ENCODE results near the gene MKNK2.

Gene MKNK2

GRCh38 chr19:2079865-2080301, 28.8 kb upstream of the MKNK2 start:
- Histone ChIP-seq H3K4me1 (ENCODE audit: control insufficient read depth in 2 of 2, insufficient read depth in 2 of 2, low read length in 2 of 2) (peaks cover 0 to 8% of the 10 kb centered on the region in 2 donors), H3K9me3 (ENCODE audit: control insufficient read depth in 2 of 2, low read length in 2 of 2) (no peaks in the 10 kb centered on the region), H3K36me3 (ENCODE audit: control insufficient read depth in 2 of 2, insufficient read depth in 2 of 2, low read length in 2 of 2) (peaks cover 36 to 59% of the 10 kb centered on the region in 2 donors), H3K27ac (ENCODE audit: low read depth in 2 of 2, low read length in 2 of 2) (no peak overlapping the region), H3K9ac (ENCODE audit: low read depth in 1 of 2, low read length in 2 of 2) (no peak overlapping the region), H3K4me3 (ENCODE audit: low read length in 2 of 2) (no peak overlapping the region), H3K27me3 (ENCODE audit: control insufficient read depth in 2 of 2, insufficient read depth in 2 of 2, low read length in 2 of 2) (no peaks in the 10 kb centered on the region)

- Histone ChIP-seq H3K36me3 (ENCODE audit: control insufficient read depth in 2 of 2, insufficient read depth in 2 of 2, low read length in 2 of 2) (peaks cover 36 to 59% of the 10 kb centered on the region in 2 donors), H3K4me1 (ENCODE audit: control insufficient read depth in 2 of 2, insufficient read depth in 2 of 2, low read length in 2 of 2) (peaks cover 0 to 8% of the 10 kb centered on the region in 2 donors)
Observed at GRCh38 chr19:2079076-2079864, 28.2 kb upstream of the MKNK2 start.

GRCh38 chr19:2077833-2078619, 27.0 kb upstream of the MKNK2 start:
- H3K9ac ChIP-seq (ENCODE audit: low read depth in 1 of 2, low read length in 2 of 2), result no peak overlapping the region
- peaks cover 0 to 8% of the 10 kb centered on the region in 2 donors for H3K4me1 ChIP-seq (ENCODE audit: control insufficient read depth in 2 of 2, insufficient read depth in 2 of 2, low read length in 2 of 2)
- H3K4me3 ChIP-seq (ENCODE audit: low read length in 2 of 2), result no peak overlapping the region
- H3K9me3 ChIP-seq (ENCODE audit: control insufficient read depth in 2 of 2, low read length in 2 of 2), result no peaks in the 10 kb centered on the region
- H3K27ac ChIP-seq (ENCODE audit: low read depth in 2 of 2, low read length in 2 of 2), result no peak overlapping the region
- H3K27me3 ChIP-seq (ENCODE audit: control insufficient read depth in 2 of 2, insufficient read depth in 2 of 2, low read length in 2 of 2), result no peaks in the 10 kb centered on the region
- H3K36me3 ChIP-seq (ENCODE audit: control insufficient read depth in 2 of 2, insufficient read depth in 2 of 2, low read length in 2 of 2), result peaks cover 40 to 56% of the 10 kb centered on the region in 2 donors

More at GRCh38 chr19:2079076-2079864, 28.2 kb upstream of the MKNK2 start:
- Histone ChIP-seq H3K9me3 (ENCODE audit: control insufficient read depth in 2 of 2, low read length in 2 of 2) (no peaks in the 10 kb centered on the region), H3K9ac (ENCODE audit: low read depth in 1 of 2, low read length in 2 of 2) (no peak overlapping the region), H3K4me3 (ENCODE audit: low read length in 2 of 2) (no peak overlapping the region), H3K27me3 (ENCODE audit: control insufficient read depth in 2 of 2, insufficient read depth in 2 of 2, low read length in 2 of 2) (no peaks in the 10 kb centered on the region), H3K27ac (ENCODE audit: low read depth in 2 of 2, low read length in 2 of 2) (no peak overlapping the region)

GRCh38 chr19:2077398-2077797, 26.4 kb upstream of the MKNK2 start:
- Histone ChIP-seq H3K36me3 (ENCODE audit: control insufficient read depth in 2 of 2, insufficient read depth in 2 of 2, low read length in 2 of 2) (peaks cover 46 to 62% of the 10 kb centered on the region in 2 donors), H3K9ac (ENCODE audit: low read depth in 1 of 2, low read length in 2 of 2) (no peak overlapping the region), H3K4me3 (ENCODE audit: low read length in 2 of 2) (no peak overlapping the region), H3K4me1 (ENCODE audit: control insufficient read depth in 2 of 2, insufficient read depth in 2 of 2, low read length in 2 of 2) (peaks cover 0 to 8% of the 10 kb centered on the region in 2 donors), H3K27me3 (ENCODE audit: control insufficient read depth in 2 of 2, insufficient read depth in 2 of 2, low read length in 2 of 2) (no peaks in the 10 kb centered on the region), H3K27ac (ENCODE audit: low read depth in 2 of 2, low read length in 2 of 2) (no peak overlapping the region), H3K9me3 (ENCODE audit: control insufficient read depth in 2 of 2, low read length in 2 of 2) (no peaks in the 10 kb centered on the region)

- Histone ChIP-seq H3K4me3 (ENCODE audit: low read length in 2 of 2) (no peak overlapping the region), H3K4me1 (ENCODE audit: control insufficient read depth in 2 of 2, insufficient read depth in 2 of 2, low read length in 2 of 2) (peaks cover 0 to 6% of the 10 kb centered on the region in 2 donors), H3K9ac (ENCODE audit: low read depth in 1 of 2, low read length in 2 of 2) (no peak overlapping the region), H3K27ac (ENCODE audit: low read depth in 2 of 2, low read length in 2 of 2) (no peak overlapping the region), H3K9me3 (ENCODE audit: control insufficient read depth in 2 of 2, low read length in 2 of 2) (no peaks in the 10 kb centered on the region), H3K27me3 (ENCODE audit: control insufficient read depth in 2 of 2, insufficient read depth in 2 of 2, low read length in 2 of 2) (no peaks in the 10 kb centered on the region), H3K36me3 (ENCODE audit: control insufficient read depth in 2 of 2, insufficient read depth in 2 of 2, low read length in 2 of 2) (peaks cover 51 to 58% of the 10 kb centered on the region in 2 donors)
Observed at GRCh38 chr19:2076526-2076944, 25.5 kb upstream of the MKNK2 start.

GRCh38 chr19:2072757-2073551, 21.9 kb upstream of the MKNK2 start:
- no peaks in the 10 kb centered on the region for H3K9me3 ChIP-seq (ENCODE audit: control insufficient read depth in 2 of 2, low read length in 2 of 2)
- H3K9ac ChIP-seq (ENCODE audit: low read depth in 1 of 2, low read length in 2 of 2), result no peak overlapping the region
- H3K4me3 ChIP-seq (ENCODE audit: low read length in 2 of 2), result no peak overlapping the region
- H3K27me3 ChIP-seq (ENCODE audit: control insufficient read depth in 2 of 2, insufficient read depth in 2 of 2, low read length in 2 of 2), result no peaks in the 10 kb centered on the region
- H3K4me1 ChIP-seq (ENCODE audit: control insufficient read depth in 2 of 2, insufficient read depth in 2 of 2, low read length in 2 of 2), result peaks cover 11 to 14% of the 10 kb centered on the region in 2 donors
- H3K36me3 ChIP-seq (ENCODE audit: control insufficient read depth in 2 of 2, insufficient read depth in 2 of 2, low read length in 2 of 2), result peaks cover 37 to 41% of the 10 kb centered on the region in 2 donors
- H3K27ac ChIP-seq (ENCODE audit: low read depth in 2 of 2, low read length in 2 of 2), result no peak overlapping the region

- peak overlapping the region in 1 of 2 donors; percentile 1 for H3K9ac ChIP-seq (ENCODE audit: low read depth in 1 of 2, low read length in 2 of 2)
- peaks cover 23 to 27% of the 10 kb centered on the region in 2 donors for H3K36me3 ChIP-seq (ENCODE audit: control insufficient read depth in 2 of 2, insufficient read depth in 2 of 2, low read length in 2 of 2)
Observed at GRCh38 chr19:2070986-2071673, 20.1 kb upstream of the MKNK2 start.

GRCh38 chr19:2070436-2070827, 19.4 kb upstream of the MKNK2 start:
- H3K4me1 ChIP-seq (ENCODE audit: control insufficient read depth in 2 of 2, insufficient read depth in 2 of 2, low read length in 2 of 2), result peaks cover 11 to 21% of the 10 kb centered on the region in 2 donors
- H3K36me3 ChIP-seq (ENCODE audit: control insufficient read depth in 2 of 2, insufficient read depth in 2 of 2, low read length in 2 of 2), result peaks cover 20 to 24% of the 10 kb centered on the region in 2 donors
- no peaks in the 10 kb centered on the region for H3K27me3 ChIP-seq (ENCODE audit: control insufficient read depth in 2 of 2, insufficient read depth in 2 of 2, low read length in 2 of 2)
- H3K9me3 ChIP-seq (ENCODE audit: control insufficient read depth in 2 of 2, low read length in 2 of 2), result no peaks in the 10 kb centered on the region
- peak overlapping the region; percentile 77 to 79 for H3K27ac ChIP-seq (ENCODE audit: low read depth in 2 of 2, low read length in 2 of 2)
- peak overlapping the region in 1 of 2 donors; percentile 1 for H3K9ac ChIP-seq (ENCODE audit: low read depth in 1 of 2, low read length in 2 of 2)
- H3K4me3 ChIP-seq (ENCODE audit: low read length in 2 of 2), result no peak overlapping the region

More at GRCh38 chr19:2070986-2071673, 20.1 kb upstream of the MKNK2 start:
- Histone ChIP-seq H3K9me3 (ENCODE audit: control insufficient read depth in 2 of 2, low read length in 2 of 2) (no peaks in the 10 kb centered on the region), H3K27ac (ENCODE audit: low read depth in 2 of 2, low read length in 2 of 2) (peak overlapping the region in 1 of 2 donors; percentile 27), H3K4me1 (ENCODE audit: control insufficient read depth in 2 of 2, insufficient read depth in 2 of 2, low read length in 2 of 2) (peaks cover 11 to 21% of the 10 kb centered on the region in 2 donors), H3K4me3 (ENCODE audit: low read length in 2 of 2) (no peak overlapping the region), H3K27me3 (ENCODE audit: control insufficient read depth in 2 of 2, insufficient read depth in 2 of 2, low read length in 2 of 2) (no peaks in the 10 kb centered on the region)

GRCh38 chr19:2064788-2065524, 13.9 kb upstream of the MKNK2 start:
- H3K36me3 ChIP-seq (ENCODE audit: control insufficient read depth in 2 of 2, insufficient read depth in 2 of 2, low read length in 2 of 2), result no peaks in the 10 kb centered on the region
- no peaks in the 10 kb centered on the region for H3K9me3 ChIP-seq (ENCODE audit: control insufficient read depth in 2 of 2, low read length in 2 of 2)
- peak overlapping the region in 1 of 2 donors; percentile 15 for H3K4me3 ChIP-seq (ENCODE audit: low read length in 2 of 2)
- no peaks in the 10 kb centered on the region for H3K27me3 ChIP-seq (ENCODE audit: control insufficient read depth in 2 of 2, insufficient read depth in 2 of 2, low read length in 2 of 2)
- peak overlapping the region; percentile 32 to 58 for H3K9ac ChIP-seq (ENCODE audit: low read depth in 1 of 2, low read length in 2 of 2)
- H3K27ac ChIP-seq (ENCODE audit: low read depth in 2 of 2, low read length in 2 of 2), result peak overlapping the region; percentile 58 to 74
- peaks cover 36 to 48% of the 10 kb centered on the region in 2 donors for H3K4me1 ChIP-seq (ENCODE audit: control insufficient read depth in 2 of 2, insufficient read depth in 2 of 2, low read length in 2 of 2)
